ENCODE data around the gene ASPDH. TPM values are rescaled to one million over a fixed set of nuclear protein-coding genes. Genes with fewer than 3 reads are reported as not detected.

Gene ASPDH
- total and polyA plus RNA-seq, 2 donors (not counting 1 experiment from before 2014, with no cell fraction given), result not detected

DNA sequence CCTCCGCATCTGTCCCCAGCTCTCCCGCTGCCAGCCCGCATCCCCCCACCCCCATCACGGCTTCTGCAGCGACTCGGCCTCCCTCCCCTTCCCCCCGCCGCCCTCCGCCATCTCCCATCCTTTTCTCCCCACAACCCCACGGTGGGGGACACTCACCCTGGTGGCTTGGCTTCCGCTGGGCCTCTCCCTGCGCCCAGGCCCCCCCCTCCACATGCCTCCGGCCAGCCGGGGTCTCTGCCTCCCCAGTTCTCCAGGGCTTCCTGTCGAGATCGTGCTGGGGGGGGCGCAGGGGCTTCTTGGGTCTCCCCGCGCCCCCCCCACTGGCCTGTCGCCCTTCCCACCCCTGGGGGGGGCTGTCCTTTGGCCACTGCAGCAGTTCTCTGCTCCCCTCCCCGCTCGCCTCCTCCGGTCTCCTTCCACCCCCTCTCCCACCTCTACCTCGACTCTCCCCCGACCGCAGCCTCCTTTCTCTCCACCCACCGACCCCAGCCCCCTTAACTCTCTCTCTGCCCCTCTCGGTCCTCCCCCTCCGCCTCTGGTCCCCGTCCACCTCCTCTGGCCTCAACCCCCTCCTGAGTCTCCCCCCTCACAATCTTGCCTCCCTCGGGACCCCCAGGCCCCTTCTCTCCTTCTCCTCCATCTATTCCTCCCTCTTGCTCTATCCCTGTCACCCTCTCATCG is 37.5 kb upstream of the ASPDH start:
- peaks cover under 1% of the 10 kb centered on the region for H3K4me1 Mint-ChIP-seq
- no peak for ATAC-seq (ENCODE audit: low read depth)
- intact Hi-C loops (cut with micrococcal nuclease), result no loop called here
- Histone ChIP-seq H3K79me2 (ENCODE audit: control insufficient read depth, insufficient read depth, low read length) (no peaks in the 10 kb centered on the region), H3K4me3 (ENCODE audit: control extremely low read depth in 1 of 5, extremely low read depth in 1 of 5, insufficient read depth in 1 of 5, low read depth in 2 of 5, low read length in 4 of 5) (no peak overlapping the region), H3K9me3 (ENCODE audit: control extremely low read depth in 1 of 3, control insufficient read depth in 2 of 3, insufficient read depth in 1 of 3, low read length in 2 of 3) (peaks cover 0 to 6% (median 0%) of the 10 kb centered on the region in 3 donors), H3K27ac (ENCODE audit: low read length in 2 of 2) (no peak overlapping the region), H3K27me3 (replicated peaks in 1 of 4; ENCODE audit: control extremely low read depth in 1 of 4, control insufficient read depth in 3 of 4, insufficient read depth in 4 of 4, low read length in 3 of 4) (peaks cover 0 to 54% (median 8%) of the 10 kb centered on the region in 4 experiments), H3K4me1 (ENCODE audit: control insufficient read depth in 2 of 2, insufficient read depth in 2 of 2, low read length in 2 of 2) (peaks cover 5% of the 10 kb centered on the region in 2 donors), H4K20me1 (ENCODE audit: control insufficient read depth, insufficient read depth, low read length, poor library complexity, severe bottlenecking) (no peaks in the 10 kb centered on the region), H3K4me2 (replicated peaks; ENCODE audit: low read depth, low read length, poor library complexity, severe bottlenecking) (no peak overlapping the region), H3K36me3 (replicated peaks in 1 of 2; ENCODE audit: control extremely low read depth in 1 of 2, control insufficient read depth in 1 of 2, extremely low read depth in 1 of 2, insufficient read depth in 2 of 2, low read length in 1 of 2) (no peaks in the 10 kb centered on the region), H2AFZ (ENCODE audit: insufficient read depth, low read depth, low read length, poor library complexity, severe bottlenecking) (no peak overlapping the region), H3K9ac (ENCODE audit: low read length) (no peak overlapping the region)
- H3K9me3 Mint-ChIP-seq (ENCODE audit: insufficient read depth), result no peaks in the 10 kb centered on the region
- TF ChIP-seq EZH2 (IDR thresholded peaks at IDR 0.05; ENCODE audit: borderline replicate concordance, insufficient read depth, low read depth, low read length, poor library complexity, severe bottlenecking), result no peak
- TF ChIP-seq, protein P1, sequence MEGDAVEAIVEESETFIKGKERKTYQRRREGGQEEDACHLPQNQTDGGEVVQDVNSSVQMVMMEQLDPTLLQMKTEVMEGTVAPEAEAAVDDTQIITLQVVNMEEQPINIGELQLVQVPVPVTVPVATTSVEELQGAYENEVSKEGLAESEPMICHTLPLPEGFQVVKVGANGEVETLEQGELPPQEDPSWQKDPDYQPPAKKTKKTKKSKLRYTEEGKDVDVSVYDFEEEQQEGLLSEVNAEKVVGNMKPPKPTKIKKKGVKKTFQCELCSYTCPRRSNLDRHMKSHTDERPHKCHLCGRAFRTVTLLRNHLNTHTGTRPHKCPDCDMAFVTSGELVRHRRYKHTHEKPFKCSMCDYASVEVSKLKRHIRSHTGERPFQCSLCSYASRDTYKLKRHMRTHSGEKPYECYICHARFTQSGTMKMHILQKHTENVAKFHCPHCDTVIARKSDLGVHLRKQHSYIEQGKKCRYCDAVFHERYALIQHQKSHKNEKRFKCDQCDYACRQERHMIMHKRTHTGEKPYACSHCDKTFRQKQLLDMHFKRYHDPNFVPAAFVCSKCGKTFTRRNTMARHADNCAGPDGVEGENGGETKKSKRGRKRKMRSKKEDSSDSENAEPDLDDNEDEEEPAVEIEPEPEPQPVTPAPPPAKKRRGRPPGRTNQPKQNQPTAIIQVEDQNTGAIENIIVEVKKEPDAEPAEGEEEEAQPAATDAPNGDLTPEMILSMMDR (IDR thresholded peaks at IDR 0.05), result no peak
- no peak overlapping the region for H3K27ac Mint-ChIP-seq
- ChIA-PET POLR2A (no interaction called here), CTCF (no interaction called here)
- H3K27me3 Mint-ChIP-seq, result peaks cover 50% of the 10 kb centered on the region
- 11% methylated on average over 20 of the region's 32 CpGs for WGBS (ENCODE audit: insufficient coverage)
- no peak for DNase-seq
- no peak overlapping the region for H3K4me3 Mint-ChIP-seq

- 68% methylated on average over 7 of the region's 8 CpGs for WGBS (ENCODE audit: insufficient coverage)
- Mint-ChIP-seq H3K4me3 (no peak overlapping the region), H3K27ac (no peak overlapping the region), H3K27me3 (peaks cover 48% of the 10 kb centered on the region), H3K9me3 (ENCODE audit: insufficient read depth) (no peaks in the 10 kb centered on the region), H3K4me1 (no peaks in the 10 kb centered on the region)
- Histone ChIP-seq H3K4me1 (ENCODE audit: control insufficient read depth in 2 of 2, insufficient read depth in 2 of 2, low read length in 2 of 2) (no peaks in the 10 kb centered on the region), H3K36me3 (replicated peaks in 1 of 2; ENCODE audit: control extremely low read depth in 1 of 2, control insufficient read depth in 1 of 2, extremely low read depth in 1 of 2, insufficient read depth in 2 of 2, low read length in 1 of 2) (no peaks in the 10 kb centered on the region), H3K9ac (ENCODE audit: low read length) (no peak overlapping the region), H3K9me3 (ENCODE audit: control extremely low read depth in 1 of 3, control insufficient read depth in 2 of 3, insufficient read depth in 1 of 3, low read length in 2 of 3) (peaks cover 0 to 5% (median 0%) of the 10 kb centered on the region in 3 donors), H3K4me3 (ENCODE audit: control extremely low read depth in 1 of 5, extremely low read depth in 1 of 5, insufficient read depth in 1 of 5, low read depth in 2 of 5, low read length in 4 of 5) (no peak overlapping the region), H3K79me2 (ENCODE audit: control insufficient read depth, insufficient read depth, low read length) (no peaks in the 10 kb centered on the region), H3K27me3 (replicated peaks in 1 of 4; ENCODE audit: control extremely low read depth in 1 of 4, control insufficient read depth in 3 of 4, insufficient read depth in 4 of 4, low read length in 3 of 4) (peaks cover 0 to 49% (median 6%) of the 10 kb centered on the region in 4 experiments), H4K20me1 (ENCODE audit: control insufficient read depth, insufficient read depth, low read length, poor library complexity, severe bottlenecking) (no peaks in the 10 kb centered on the region), H2AFZ (ENCODE audit: insufficient read depth, low read depth, low read length, poor library complexity, severe bottlenecking) (no peak overlapping the region), H3K4me2 (replicated peaks; ENCODE audit: low read depth, low read length, poor library complexity, severe bottlenecking) (no peak overlapping the region), H3K27ac (ENCODE audit: low read length in 2 of 2) (no peak overlapping the region)
- ATAC-seq (ENCODE audit: low read depth) (no peak), DNase-seq (no peak)
- TF ChIP-seq, protein P1 (IDR thresholded peaks at IDR 0.05), result no peak
- TF ChIP-seq EZH2 (IDR thresholded peaks at IDR 0.05; ENCODE audit: borderline replicate concordance, insufficient read depth, low read depth, low read length, poor library complexity, severe bottlenecking), result no peak
- intact Hi-C loops (cut with micrococcal nuclease), result no loop called here
- ChIA-PET CTCF (no interaction called here), POLR2A (no interaction called here)
These were observed 36.9 kb upstream of the ASPDH start for GRCh38 chr19:50550594-50550966.
